NCI-H446 (cell line): ENCODE results near the gene CTXN3.

Source experiments
- DNase-seq, 2 experiments: peaks; one replicate each; lab custom pipeline; 2025; lab: John Stamatoyannopoulos, UW

The CTXN3 gene

DNA sequence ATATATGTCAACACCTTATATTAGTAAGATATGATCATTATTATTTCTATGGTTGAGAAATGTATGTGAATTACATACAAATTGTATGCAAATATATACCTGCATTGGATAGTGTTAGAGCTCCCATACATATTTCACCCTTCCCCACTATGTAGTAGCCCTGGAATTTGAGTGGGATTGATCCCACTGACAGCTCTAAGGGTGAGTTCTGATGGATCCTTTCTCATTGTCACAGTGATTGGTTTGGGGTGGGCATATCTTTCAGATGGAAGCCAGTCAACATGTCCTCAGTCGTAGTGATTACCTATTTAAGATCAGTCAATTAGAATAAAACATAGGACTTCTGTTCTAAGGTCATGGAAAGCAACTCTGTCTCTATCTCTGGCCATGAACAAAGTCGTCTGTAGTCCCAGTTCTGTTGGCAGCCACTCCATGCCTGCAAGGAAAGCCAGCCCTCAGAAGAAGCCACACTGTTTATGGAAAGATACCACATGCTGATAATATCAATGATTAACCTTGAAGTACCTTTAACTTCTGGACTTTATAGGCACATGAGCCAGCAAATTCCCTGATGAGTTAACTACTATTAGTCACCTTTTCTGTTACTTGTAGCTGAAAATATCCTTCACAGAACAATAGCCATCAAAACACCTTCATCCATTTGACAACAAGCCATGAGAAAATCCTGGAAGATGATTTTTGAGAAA, 49.2 kb downstream of the CTXN3 start:
- DNase-seq, result no peak

DNA sequence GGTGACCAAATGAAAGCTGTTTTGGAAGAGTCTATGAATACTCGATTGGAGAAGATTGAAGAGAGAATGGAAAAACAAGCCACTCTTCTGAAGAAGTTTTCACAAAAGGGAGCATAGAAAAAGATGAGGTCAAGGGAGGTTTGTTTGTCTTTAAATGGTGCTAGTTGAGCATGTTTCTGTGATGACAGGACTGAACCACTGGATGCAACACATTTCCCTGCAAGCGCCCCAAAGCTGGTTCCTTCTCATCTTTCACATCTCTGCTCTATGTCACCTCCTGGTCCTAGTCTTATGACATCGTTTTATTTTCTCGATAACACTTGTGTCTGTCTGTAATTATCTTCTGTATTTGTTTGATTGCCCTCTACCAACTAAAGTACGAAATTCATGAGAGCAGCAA, 50.5 kb downstream of the CTXN3 start:
- no peak for DNase-seq

DNA sequence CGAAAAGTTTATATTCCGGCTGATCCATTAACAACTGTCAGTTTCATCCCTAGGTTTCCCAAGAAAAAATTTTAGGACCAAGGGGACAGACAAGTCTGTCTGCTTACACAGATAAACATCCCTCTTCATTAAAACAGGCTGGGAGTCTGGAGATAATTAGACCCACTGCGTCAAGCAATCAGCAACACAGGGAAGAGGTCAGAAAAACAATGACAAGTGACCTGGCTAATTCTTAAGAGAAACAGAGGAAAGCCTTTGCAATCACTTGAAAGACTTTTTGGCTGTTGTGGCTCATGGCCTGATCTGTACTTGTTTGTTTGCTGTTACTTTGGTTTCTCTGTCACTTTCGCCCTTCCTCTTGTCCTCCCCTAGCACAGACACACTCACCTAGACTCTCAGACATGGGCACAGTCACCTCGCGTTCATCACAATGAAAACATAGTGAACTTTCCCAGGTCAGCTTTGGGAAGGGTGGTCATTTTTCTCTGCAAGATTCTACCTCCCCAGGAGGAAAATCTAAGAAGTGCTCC, 51.4 kb downstream of the CTXN3 start:
- DNase-seq, result no peak

DNA sequence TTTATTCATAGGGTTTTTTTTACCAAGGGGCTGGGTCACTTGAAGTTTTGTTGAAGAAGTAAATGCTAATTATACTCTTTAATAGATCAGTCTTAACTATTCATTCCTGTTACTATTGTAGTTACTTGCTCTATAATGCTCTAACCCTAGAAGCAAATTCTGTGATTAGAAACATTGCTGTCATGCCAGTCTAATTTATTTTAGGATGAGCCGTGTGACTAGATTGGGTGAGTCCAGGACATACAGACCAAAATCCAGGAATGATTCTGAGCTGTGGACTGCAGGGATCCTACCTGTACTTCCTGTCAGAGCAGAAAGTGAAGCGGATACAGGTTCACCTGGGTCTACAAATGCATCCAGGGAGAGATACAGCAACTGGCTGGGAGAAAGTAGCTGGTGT, 53.6 kb downstream of the CTXN3 start:
- DNase-seq, result no peak

DNA sequence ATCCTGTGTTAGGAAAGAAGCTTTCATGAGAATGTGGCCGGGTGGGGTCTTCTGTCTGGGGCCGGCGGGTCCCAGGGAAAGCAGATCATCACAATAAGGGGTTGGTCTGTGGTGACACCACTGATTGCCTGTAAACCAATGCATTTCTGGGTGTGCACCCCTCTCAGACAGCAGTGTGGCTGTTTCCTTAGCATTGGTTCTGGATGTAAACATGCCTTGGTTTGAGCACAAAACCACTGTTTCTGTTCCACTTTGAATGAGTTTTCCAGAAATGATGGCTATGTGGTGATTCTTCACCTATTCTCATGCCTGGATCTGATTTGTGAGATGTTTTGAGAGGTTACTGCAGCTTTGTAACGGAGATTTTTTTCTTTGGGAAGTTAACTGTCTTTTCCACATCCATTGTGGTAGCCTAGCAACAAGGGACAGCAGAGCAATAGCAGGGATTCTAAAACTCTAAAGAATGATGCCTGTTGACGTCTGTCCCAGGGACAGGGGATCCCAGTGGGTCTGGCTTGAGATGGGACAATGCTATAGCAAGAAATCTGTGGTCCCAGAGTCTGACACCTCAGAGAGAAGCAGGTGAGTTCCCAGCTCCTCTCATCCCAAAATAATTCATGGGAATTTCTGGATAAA, 54.2 kb downstream of the CTXN3 start, which contains the start of gene CCDC192:
Gene CCDC192, plus strand, starts transcription at position 466 of the 636 bp plus-strand sequence. Its CDS starts 55 bp downstream, at position 521.
- no peak for DNase-seq

DNA sequence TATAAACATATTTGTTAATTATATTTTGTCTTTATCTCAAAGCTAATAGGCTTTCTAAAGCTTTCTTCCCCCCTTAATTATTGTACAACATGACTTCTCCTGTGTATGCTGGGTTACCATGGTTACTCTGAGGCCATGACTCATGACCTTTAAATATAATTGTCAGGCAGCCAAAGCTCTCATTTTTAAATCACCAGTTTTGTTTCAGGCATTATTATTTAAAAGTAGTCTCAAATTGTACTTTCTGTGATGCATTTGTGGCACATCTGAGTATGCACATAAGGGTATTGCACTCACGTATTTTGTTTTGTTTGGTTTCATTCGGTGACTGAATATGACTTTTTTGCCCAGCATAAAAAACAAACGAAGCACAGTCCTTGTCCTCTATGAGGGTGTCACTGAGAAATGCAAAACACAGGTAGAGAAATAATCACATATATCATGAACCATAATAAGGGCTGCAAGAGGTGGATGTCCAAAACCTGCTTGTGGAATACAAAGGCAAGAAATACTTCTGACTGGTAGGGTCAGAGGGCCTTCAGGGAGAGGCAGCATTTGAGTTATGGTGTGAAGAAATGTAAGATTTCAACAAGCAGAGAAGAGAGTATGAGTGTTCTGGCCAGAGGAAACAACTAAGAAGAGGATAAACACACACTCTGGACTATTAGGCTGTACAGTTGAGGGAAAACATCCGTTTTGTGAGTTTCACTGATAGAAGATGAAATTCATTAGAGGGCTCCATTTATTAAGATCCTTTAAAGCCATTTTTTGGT, 56.4 kb downstream of the CTXN3 start:
- peak in 1 of 2 experiments; percentile 4 for DNase-seq

DNA sequence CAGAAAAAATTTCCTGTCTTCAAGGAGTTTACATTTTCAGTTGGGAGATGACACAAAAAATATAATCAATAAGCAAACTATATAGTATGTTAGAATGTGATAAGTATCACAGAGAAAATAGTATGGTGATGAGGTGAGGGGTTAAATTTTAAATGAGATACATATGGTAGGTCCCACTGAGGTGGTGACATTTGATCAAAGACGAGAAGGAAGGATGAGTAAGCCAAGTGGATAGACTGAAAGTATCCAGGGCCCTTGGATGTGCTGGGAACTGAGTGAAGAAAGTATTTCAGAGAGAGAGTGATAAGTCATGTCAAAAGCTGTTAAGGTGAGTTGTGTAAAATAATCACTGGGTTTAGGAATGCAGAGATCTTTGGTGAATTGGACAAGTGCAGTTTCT, 57.8 kb downstream of the CTXN3 start:
- DNase-seq, result no peak

DNA sequence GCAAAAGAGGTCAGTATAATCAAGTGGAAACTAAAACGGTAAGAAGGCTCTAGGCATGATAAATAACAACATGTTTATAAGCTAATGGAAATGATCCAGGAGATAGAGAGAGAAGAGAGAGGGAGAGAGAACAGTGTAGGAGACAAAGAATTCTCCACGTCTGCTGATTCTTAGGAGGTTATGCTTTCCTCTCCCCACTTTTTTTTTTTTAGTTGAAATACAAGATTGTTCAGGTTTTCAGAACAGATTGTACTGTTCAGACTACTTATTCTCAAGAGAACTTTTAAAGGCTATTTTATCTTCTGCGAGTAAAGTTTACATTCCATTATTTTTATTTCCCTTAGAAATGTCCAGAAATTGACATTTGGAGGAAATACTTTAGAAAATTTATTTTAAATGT, 58.3 kb downstream of the CTXN3 start:
- no peak for DNase-seq
